CMK (cell line): Measurements from ENCODE around the gene ENTREP1.
"Not testable (repeated sequence)": the region's sequence is repeated elsewhere in the genome, so short reads cannot be mapped to it uniquely, and the experiment has no call there.

Experiments used
- DNase-seq: peaks from one replicate; pipeline ENCODE4 v3.0.0-alpha.2; 2010; ENCODE audit warnings: low read depth

The ENTREP1 gene

GRCh38 chr9:69411931-69412740 is 87.1 kb downstream of the ENTREP1 start:
- no peak for DNase-seq

GRCh38 chr9:69412741-69413150 is 87.7 kb downstream of the ENTREP1 start:
- no peak for DNase-seq

GRCh38 chr9:69420611-69421270 is 95.7 kb downstream of the ENTREP1 start:
- DNase-seq = no peak

GRCh38 chr9:69421908-69422801 is 97.1 kb downstream of the ENTREP1 start:
- no peak for DNase-seq

GRCh38 chr9:69425136-69425801 is 100.3 kb downstream of the ENTREP1 start:
- no peak for DNase-seq

GRCh38 chr9:69427286-69427685 is 102.3 kb downstream of the ENTREP1 start:
- no peak for DNase-seq

- DNase-seq = no peak
These were observed 103.2 kb downstream of the ENTREP1 start for GRCh38 chr9:69428017-69428785.

GRCh38 chr9:69429281-69429680 is 104.3 kb downstream of the ENTREP1 start:
- no peak for DNase-seq

- DNase-seq = no peak
These were observed 105.2 kb downstream of the ENTREP1 start for GRCh38 chr9:69430206-69430605.

GRCh38 chr9:69431203-69431602 is 106.2 kb downstream of the ENTREP1 start:
- DNase-seq = no peak

- DNase-seq = no peak
These were observed 106.8 kb downstream of the ENTREP1 start for GRCh38 chr9:69431777-69432176.

GRCh38 chr9:69432623-69433022 is 107.6 kb downstream of the ENTREP1 start:
- no peak for DNase-seq

- no peak for DNase-seq
These were observed 108.4 kb downstream of the ENTREP1 start for GRCh38 chr9:69433392-69433791.

- no peak for DNase-seq
These were observed 109.0 kb downstream of the ENTREP1 start for GRCh38 chr9:69433968-69434367.

- DNase-seq = not testable (repeated sequence)
These were observed 114.6 kb downstream of the ENTREP1 start for GRCh38 chr9:69439654-69440053.

- not testable (repeated sequence) for DNase-seq
These were observed 115.4 kb downstream of the ENTREP1 start for GRCh38 chr9:69440254-69440955.
